NCI-H146 treated with DMSO at 0.1 percent for 48 hours (cell line): ENCODE measurements around the gene NFKBIE.
A peak's percentile ranks its signal among the peaks of the same experiment; 100 is the strongest.

Source experiments
- DNase-seq: peaks from one replicate; lab custom pipeline; 2025; ENCODE audit not compliant: unreplicated experiment; lab: John Stamatoyannopoulos, UW

The NFKBIE gene

DNA sequence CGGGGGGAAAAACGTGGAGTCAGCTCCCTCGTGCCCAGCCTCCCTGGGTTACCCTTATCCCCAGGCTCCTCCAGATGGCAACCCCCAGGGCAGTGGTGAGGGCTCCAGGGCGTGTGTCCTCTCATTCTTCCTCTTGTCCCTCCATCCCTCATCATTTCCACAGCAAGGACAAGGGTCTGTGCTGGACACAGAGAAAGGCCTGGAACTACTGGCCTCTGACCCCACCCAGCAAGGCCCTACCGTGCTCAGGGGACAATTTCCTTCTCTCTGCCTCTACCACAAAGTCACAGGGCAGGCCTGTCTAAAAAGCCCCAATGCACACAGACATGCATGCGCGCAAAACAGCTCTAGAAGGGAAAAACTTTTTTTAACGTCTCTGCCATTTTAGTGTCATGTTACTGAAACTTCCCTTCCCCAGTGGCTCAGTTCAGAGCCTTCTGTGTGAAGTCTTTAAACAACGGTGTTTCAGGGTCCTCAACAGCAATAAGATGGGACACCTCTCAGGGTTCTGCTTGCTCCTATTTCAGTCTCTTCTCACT lies 7.0 kb downstream of the NFKBIE start:
- DNase-seq: no peak

- no peak for DNase-seq
Measured at GRCh38 chr6:44257753-44258324, 7.5 kb downstream of the NFKBIE start.

- peak; percentile 74 for DNase-seq
Measured at GRCh38 chr6:44257025-44257752, 8.2 kb downstream of the NFKBIE start, which contains the start of gene SLC35B2. TSS of gene SLC35B2 (minus strand) at chr6:44257528. CDS start at chr6:44257410, 118 bp downstream.

- no peak for DNase-seq
Measured at GRCh38 chr6:44256775-44257024, 8.7 kb downstream of the NFKBIE start.

GRCh38 chr6:44255871-44256774 lies 9.2 kb downstream of the NFKBIE start:
- no peak for DNase-seq

- DNase-seq: no peak
Measured at GRCh38 chr6:44255105-44255808, 10.1 kb downstream of the NFKBIE start.

- no peak for DNase-seq
Measured at GRCh38 chr6:44254191-44255104, 10.9 kb downstream of the NFKBIE start.

DNA sequence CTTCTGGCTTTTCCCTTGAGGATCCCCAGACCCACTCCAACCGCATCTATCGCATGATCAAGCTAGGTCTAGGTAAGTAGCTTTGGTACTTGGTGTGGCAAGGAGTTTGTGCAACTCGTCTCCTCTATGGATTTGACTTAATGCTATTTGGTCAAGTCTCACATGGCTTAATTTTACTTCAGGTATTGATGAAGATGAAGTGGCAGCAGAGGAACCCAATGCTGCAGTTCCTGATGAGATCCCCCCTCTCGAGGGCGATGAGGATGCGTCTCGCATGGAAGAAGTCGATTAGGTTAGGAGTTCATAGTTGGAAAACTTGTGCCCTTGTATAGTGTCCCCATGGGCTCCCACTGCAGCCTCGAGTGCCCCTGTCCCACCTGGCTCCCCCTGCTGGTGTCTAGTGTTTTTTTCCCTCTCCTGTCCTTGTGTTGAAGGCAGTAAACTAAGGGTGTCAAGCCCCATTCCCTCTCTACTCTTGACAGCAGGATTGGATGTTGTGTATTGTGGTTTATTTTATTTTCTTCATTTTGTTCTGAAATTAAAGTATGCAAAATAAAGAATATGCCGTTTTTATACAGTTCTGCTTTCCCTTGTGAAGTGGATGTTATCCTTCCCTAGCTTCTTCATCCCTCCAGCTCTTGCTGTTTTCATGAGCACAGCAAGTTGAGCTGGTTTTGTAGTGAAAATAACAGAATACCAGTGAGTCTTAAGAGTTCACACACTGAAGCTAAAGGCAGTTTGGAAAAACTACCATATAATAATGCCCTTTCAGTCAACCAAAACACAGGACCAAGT lies 11.8 kb downstream of the NFKBIE start:
- peak; percentile 41 for DNase-seq

DNA sequence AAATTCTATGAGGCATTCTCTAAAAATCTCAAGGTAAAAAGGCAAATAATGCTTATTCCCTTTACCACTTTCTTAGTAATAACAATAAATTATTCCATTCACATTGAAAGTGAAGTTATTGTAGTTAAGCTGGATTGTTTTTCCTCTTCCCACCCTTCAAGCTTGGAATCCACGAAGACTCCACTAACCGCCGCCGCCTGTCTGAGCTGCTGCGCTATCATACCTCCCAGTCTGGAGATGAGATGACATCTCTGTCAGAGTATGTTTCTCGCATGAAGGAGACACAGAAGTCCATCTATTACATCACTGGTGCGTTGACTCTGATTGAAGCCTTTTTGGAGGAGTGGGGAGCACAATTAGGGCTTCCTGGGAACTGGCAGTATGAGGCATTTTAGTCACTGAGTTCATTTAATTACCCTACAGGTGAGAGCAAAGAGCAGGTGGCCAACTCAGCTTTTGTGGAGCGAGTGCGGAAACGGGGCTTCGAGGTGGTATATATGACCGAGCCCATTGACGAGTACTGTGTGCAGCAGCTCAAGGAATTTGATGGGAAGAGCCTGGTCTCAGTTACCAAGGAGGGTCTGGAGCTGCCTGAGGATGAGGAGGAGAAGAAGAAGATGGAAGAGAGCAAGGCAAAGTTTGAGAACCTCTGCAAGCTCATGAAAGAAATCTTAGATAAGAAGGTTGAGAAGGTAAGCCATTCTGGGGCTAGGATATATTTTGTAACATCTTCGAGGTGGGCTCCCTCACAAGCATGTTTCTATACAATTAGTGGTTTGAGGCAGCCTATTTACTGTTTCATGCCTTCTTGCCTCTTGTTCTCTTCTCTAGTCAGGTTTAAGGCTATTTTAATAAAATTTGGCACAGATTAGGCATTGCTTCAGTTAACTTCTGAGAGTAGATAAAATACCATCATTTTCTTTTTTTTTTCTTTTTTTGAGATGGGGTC lies 13.5 kb downstream of the NFKBIE start:
- DNase-seq: no peak

DNA sequence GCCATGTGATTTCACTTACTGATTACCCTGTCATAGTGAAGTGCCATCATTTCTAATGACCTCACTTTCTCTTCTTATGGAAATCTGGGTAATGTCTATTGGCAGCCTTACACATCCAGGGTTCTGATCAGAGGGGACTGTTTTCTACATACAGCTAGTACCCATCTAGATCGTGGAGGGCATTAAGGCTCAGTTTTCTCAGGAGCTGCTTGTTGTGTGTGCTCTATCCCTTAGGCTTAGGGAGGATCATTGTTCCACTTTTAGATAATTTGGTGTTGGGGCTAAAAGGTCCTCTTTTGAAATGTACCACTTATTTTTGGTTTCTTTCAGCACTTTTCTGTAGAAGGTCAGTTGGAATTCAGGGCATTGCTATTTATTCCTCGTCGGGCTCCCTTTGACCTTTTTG lies 14.6 kb downstream of the NFKBIE start:
- no peak for DNase-seq

DNA sequence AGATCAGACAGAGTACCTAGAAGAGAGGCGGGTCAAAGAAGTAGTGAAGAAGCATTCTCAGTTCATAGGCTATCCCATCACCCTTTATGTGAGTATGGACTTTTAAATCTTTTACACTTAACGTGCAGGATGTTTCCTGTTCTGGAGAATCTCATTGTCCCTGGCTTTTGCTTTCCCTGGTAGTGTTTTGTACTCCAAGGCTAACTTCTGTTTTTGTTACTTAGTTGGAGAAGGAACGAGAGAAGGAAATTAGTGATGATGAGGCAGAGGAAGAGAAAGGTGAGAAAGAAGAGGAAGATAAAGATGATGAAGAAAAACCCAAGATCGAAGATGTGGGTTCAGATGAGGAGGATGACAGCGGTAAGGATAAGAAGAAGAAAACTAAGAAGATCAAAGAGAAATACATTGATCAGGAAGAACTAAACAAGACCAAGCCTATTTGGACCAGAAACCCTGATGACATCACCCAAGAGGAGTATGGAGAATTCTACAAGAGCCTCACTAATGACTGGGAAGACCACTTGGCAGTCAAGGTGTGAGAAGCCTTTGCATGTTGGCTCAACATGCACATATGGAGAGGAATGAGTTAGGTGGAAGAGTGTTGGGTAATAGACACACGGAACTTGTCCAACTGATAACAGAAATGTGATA lies 15.2 kb downstream of the NFKBIE start:
- DNase-seq: no peak

DNA sequence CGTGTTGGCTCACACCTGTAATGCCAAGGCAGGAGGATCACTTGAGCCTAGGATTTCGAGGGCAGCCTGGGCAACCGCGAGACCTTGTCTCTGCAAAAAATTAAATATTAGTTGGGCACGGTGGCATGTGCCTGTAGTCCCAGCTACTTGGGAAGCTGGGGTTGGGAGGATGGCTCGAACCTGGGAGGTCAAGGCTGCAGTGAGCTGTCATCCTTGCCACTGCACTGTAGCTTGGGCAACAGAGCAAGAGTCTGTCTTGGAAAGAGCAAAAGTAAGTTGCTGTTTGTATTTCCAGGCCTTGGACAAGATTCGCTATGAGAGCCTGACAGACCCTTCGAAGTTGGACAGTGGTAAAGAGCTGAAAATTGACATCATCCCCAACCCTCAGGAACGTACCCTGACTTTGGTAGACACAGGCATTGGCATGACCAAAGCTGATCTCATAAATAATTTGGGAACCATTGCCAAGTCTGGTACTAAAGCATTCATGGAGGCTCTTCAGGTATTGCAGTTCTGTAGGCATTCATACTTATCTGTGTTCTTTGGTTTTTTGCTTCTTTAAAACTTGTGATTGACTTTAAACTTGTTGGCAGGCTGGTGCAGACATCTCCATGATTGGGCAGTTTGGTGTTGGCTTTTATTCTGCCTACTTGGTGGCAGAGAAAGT lies 16.1 kb downstream of the NFKBIE start:
- DNase-seq: no peak

- no peak for DNase-seq
Measured at GRCh38 chr6:44248579-44248978, 16.8 kb downstream of the NFKBIE start.

GRCh38 chr6:44247338-44248302 lies 17.7 kb downstream of the NFKBIE start:
- DNase-seq: peak; percentile 52

DNA sequence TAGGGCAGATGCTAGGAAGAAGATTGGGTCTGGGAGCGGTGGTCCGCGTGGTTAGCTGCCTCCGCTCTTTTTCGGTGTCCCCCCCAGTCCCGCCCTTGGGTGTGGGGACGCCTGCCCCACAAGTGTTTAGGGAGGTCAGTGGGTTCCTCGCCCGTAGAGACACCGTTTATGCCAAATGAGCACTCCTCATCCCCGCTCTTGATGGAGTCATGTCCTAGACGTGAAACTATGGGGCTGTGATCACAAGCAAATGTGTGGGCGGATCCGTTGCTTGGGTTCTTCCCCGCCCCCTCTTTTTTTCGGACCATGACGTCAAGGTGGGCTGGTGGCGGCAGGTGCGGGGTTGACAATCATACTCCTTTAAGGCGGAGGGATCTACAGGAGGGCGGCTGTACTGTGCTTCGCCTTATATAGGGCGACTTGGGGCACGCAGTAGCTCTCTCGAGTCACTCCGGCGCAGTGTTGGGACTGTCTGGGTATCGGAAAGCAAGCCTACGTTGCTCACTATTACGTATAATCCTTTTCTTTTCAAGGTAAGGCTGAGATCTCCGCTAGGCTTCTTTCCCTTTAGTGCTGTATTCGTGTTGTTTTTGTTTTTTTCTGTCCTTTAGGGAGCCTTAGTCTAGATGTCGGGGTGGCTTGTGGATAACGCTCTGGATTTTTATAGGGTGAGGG lies 18.6 kb downstream of the NFKBIE start, which contains the start of gene HSP90AB1:
TSS of gene HSP90AB1 (plus strand) at position 439 of the 675 bp plus-strand sequence. CDS start 1,529 bp downstream, outside the sequence.
- DNase-seq: peak; percentile 98
